HG03025 (cell line): ENCODE measurements around the gene SOS1.

Source experiments
- ATAC-seq: cut with Tn5 transposase; IDR thresholded peaks from one replicate; pipeline ENCODE4 v1.9.1; 2021; ENCODE audit warnings: mild to moderate bottlenecking, moderate library complexity; ENCODE audit not compliant: unreplicated experiment, low FRiP score

The SOS1 gene

GRCh38 chr2:39039072-39039471, 81.8 kb downstream of the SOS1 start:
- no peak for ATAC-seq

- no peak for ATAC-seq
Measured at GRCh38 chr2:39033980-39034379, 86.9 kb downstream of the SOS1 start.

GRCh38 chr2:39027421-39027820, 93.4 kb downstream of the SOS1 start:
- no peak for ATAC-seq

- no peak for ATAC-seq
Measured at GRCh38 chr2:39024833-39025232, 96.0 kb downstream of the SOS1 start.

- ATAC-seq: no peak
Measured at GRCh38 chr2:39023649-39024048, 97.2 kb downstream of the SOS1 start.

GRCh38 chr2:39022642-39023235, 98.1 kb downstream of the SOS1 start:
- no peak for ATAC-seq

GRCh38 chr2:39020383-39020782, 100.5 kb downstream of the SOS1 start:
- no peak for ATAC-seq

GRCh38 chr2:39018638-39019037, 102.2 kb downstream of the SOS1 start:
- no peak for ATAC-seq

- no peak for ATAC-seq
Measured at GRCh38 chr2:39017334-39017733, 103.5 kb downstream of the SOS1 start.

GRCh38 chr2:39015424-39015823, 105.4 kb downstream of the SOS1 start:
- no peak for ATAC-seq

- ATAC-seq: no peak
Measured at GRCh38 chr2:39013871-39014270, 107.0 kb downstream of the SOS1 start.

GRCh38 chr2:39008665-39009064, 112.2 kb downstream of the SOS1 start:
- ATAC-seq: no peak

- ATAC-seq: no peak
Measured at GRCh38 chr2:39007875-39008504, 112.9 kb downstream of the SOS1 start.

GRCh38 chr2:39000552-39000951, 120.3 kb downstream of the SOS1 start:
- no peak for ATAC-seq

GRCh38 chr2:38997781-38998180, 123.1 kb downstream of the SOS1 start:
- no peak for ATAC-seq

GRCh38 chr2:38991899-38992298, 129.0 kb downstream of the SOS1 start:
- no peak for ATAC-seq

GRCh38 chr2:38988716-38989115, 132.1 kb downstream of the SOS1 start:
- ATAC-seq: no peak

- no peak for ATAC-seq
Measured at GRCh38 chr2:38982498-38982897, 138.4 kb downstream of the SOS1 start.

- no peak for ATAC-seq
Measured at GRCh38 chr2:38981670-38982357, 139.0 kb downstream of the SOS1 start.

GRCh38 chr2:38981003-38981669, 139.7 kb downstream of the SOS1 start:
- no peak for ATAC-seq

GRCh38 chr2:38978908-38979307, 141.9 kb downstream of the SOS1 start:
- ATAC-seq: no peak
